Adrenal gland (tissue), 12 donors: ENCODE results near the gene DTD2. TPM values are rescaled to one million over a fixed set of nuclear protein-coding genes. Genes with fewer than 3 reads are reported as not detected.
"Not testable (repeated sequence)": the region's sequence is repeated elsewhere in the genome, so short reads cannot be mapped to it uniquely, and the experiment has no call there.

Experiments
- DNase-seq, 7 donors: peaks; one replicate each; pipeline ENCODE4 v3.0.0-alpha.2; 2019 to 2020
- H3K27ac ChIP-seq, 5 donors: fragments of 200-600 bp; sonication (generic) in 4 of 5; 1 replicate in 3 of 5; 2 replicates in 2 of 5; pipeline versions ENCODE4 v1.5.1 to v1.8.0; 2016 to 2020; ENCODE audit warnings: mild to moderate bottlenecking in 1 of 5
- H3K27me3 ChIP-seq: fragments of 200-600 bp; 2 replicates; pipeline ENCODE4 v1.8.0; 2021
- H3K36me3 ChIP-seq, 2 donors: fragments of 200-600 bp; replicated peaks in 1 of 2; 1 replicate in 1 of 2; 2 replicates in 1 of 2; pipeline versions ENCODE4 v1.5.1 to v1.8.0; 2018 to 2022
- H3K4me1 ChIP-seq, 2 donors: fragments of 200-600 bp; replicated peaks in 1 of 2; 1 replicate in 1 of 2; 2 replicates in 1 of 2; pipeline versions ENCODE4 v1.5.1 to v1.8.0; 2018 to 2021
- H3K4me3 ChIP-seq, 4 donors: fragments of 200-600 bp; sonication (generic) in 3 of 4; one replicate each; pipeline ENCODE4 v1.5.1; 2016 to 2018
- H3K9me3 ChIP-seq, 3 donors: fragments of 200-600 bp; sonication (generic) in 1 of 3; replicated peaks in 1 of 3; 1 replicate in 2 of 3; 2 replicates in 1 of 3; pipeline versions ENCODE4 v1.5.1 to v1.8.0; 2016 to 2021
- CTCF ChIP-seq, 6 experiments: fragments of 450-650 bp in 4 of 6; fragments of 200-600 bp in 2 of 6; sonication (generic) in 1 of 6; IDR thresholded peaks; 1 replicate in 5 of 6; 2 replicates in 1 of 6; pipeline versions ENCODE4 v1.5.1 to v1.8.0; 2016 to 2021; ENCODE audit warnings: antibody characterized with exemption in 6 of 6, mild to moderate bottlenecking in 2 of 6, moderate library complexity in 1 of 6
- POLR2A ChIP-seq, 2 donors: fragments of 450-650 bp; IDR thresholded peaks; one replicate each; pipeline ENCODE4 v1.6.1; 2017; ENCODE audit warnings: antibody characterized with exemption in 2 of 2, mild to moderate bottlenecking in 2 of 2, moderate library complexity in 1 of 2
- WGBS, 4 donors: extraction: QIAGEN DNeasy Blood & Tissue Kit in 2 of 4; methylation state at CpG; one replicate each; pipeline versions ENCODE4 v1.1.5 to v1.1.7; 2013 to 2017; 5-methylcytosine and 5-hydroxymethylcytosine counted together
- intact Hi-C, 2 donors: fragments of 100-400 bp; cut with DNase I; formaldehyde crosslinking; loops; one replicate each; pipeline versions ENCODE4 v1.14.1 to v1.15.0; 2022 to 2023
- polyA plus RNA-seq, 3 donors: library from polyadenylated mRNA; stranded (reverse); fragments of 200-250 nt in 2 of 3; fragments of 350-450 nt in 1 of 3; fragmentation: Illumina TruSeq in 1 of 3; extraction: RNeasy Lipid Tissue Mini Kit (QIAGEN cat#74804) in 1 of 3; gene quantifications; one replicate each; pipeline ENCODE4 v1.2.3, GENCODE V29; 2013 to 2014
- total RNA-seq, 9 donors: library from RNA; depleted of rRNA in 4 of 9; stranded (reverse); fragments of >200 nt in 4 of 9; fragments of 120-200 nt in 1 of 9; fragmentation: NEBNext Ultra II Directional in 1 of 9; extraction: Animal tissue kit (Norgen Biotek cat#: 25700) in 1 of 9; gene quantifications; one replicate each; pipeline versions ENCODE4 v1.1.0 to v1.2.4, GENCODE V29; 2013 to 2023
- donor health status: healthy with polysubstance abuse.
- donor health status: Bipolar disorder and iron deficiency.
- donor health status: DM: yes; HTN: yes; CAD: no.
- donor health status: DM: no; HTN: no; CAD: no.
- donor health status: DM: no; HTN: no; CAD: no.
- donor health status: DM: yes; HTN: yes; CAD: no.

DTD2 gene
- total and polyA plus RNA-seq, 12 donors = 6.0 to 50.1 (median 25.0) TPM

GRCh38 chr14:31442284-31442683 lies 15.0 kb downstream of the DTD2 start:
- WGBS, 4 donors = 77 to 88% (median 86%) methylated on average over 6 of the region's 6 CpGs
- peaks cover 14% of the 10 kb centered on the region in 2 donors for H3K4me1 ChIP-seq
- TF ChIP-seq CTCF (IDR thresholded peaks at IDR 0.05) (no peak), POLR2A (IDR thresholded peaks at IDR 0.05) (no peak)
- no peak overlapping the region for H3K4me3 ChIP-seq
- no peaks in the 10 kb centered on the region for H3K9me3 ChIP-seq
- H3K27me3 ChIP-seq = no peaks in the 10 kb centered on the region
- no peak for DNase-seq
- peak overlapping the region in 4 of 5 donors; percentile 22 to 77 (median 68) for H3K27ac ChIP-seq
- intact Hi-C loops = no loop called here
- H3K36me3 ChIP-seq = peaks cover 0 to 8% of the 10 kb centered on the region in 2 donors

- TF ChIP-seq CTCF (IDR thresholded peaks at IDR 0.05) (no peak), POLR2A (IDR thresholded peaks at IDR 0.05) (peak in 1 of 2 donors; percentile 31)
- 67 to 82% (median 76%) methylated on average over 7 of the region's 7 CpGs for WGBS, 4 donors
- no peak for DNase-seq
- Histone ChIP-seq H3K27ac (peak overlapping the region; percentile 22 to 77 (median 66)), H3K36me3 (no peaks in the 10 kb centered on the region), H3K4me1 (peaks cover 14% of the 10 kb centered on the region in 2 donors), H3K9me3 (no peaks in the 10 kb centered on the region), H3K4me3 (no peak overlapping the region), H3K27me3 (no peaks in the 10 kb centered on the region)
- intact Hi-C loops = no loop called here
These were observed 15.8 kb downstream of the DTD2 start for GRCh38 chr14:31441273-31442111.

GRCh38 chr14:31440280-31440679 lies 17.0 kb downstream of the DTD2 start:
- H3K4me3 ChIP-seq = no peak overlapping the region
- peaks cover 14 to 22% of the 10 kb centered on the region in 2 donors for H3K4me1 ChIP-seq
- DNase-seq = no peak
- H3K36me3 ChIP-seq = no peaks in the 10 kb centered on the region
- TF ChIP-seq POLR2A (IDR thresholded peaks at IDR 0.05) (no peak), CTCF (IDR thresholded peaks at IDR 0.05) (no peak)
- H3K27me3 ChIP-seq = no peaks in the 10 kb centered on the region
- H3K9me3 ChIP-seq = no peaks in the 10 kb centered on the region
- intact Hi-C loops = no loop called here
- no peak overlapping the region for H3K27ac ChIP-seq

- no peaks in the 10 kb centered on the region for H3K27me3 ChIP-seq
- DNase-seq = no peak
These were observed 17.7 kb downstream of the DTD2 start for GRCh38 chr14:31439561-31439960.

GRCh38 chr14:31437045-31437691 lies 20.1 kb downstream of the DTD2 start:
- H3K36me3 ChIP-seq, H3K27me3 ChIP-seq, H3K27ac ChIP-seq, H3K4me3 ChIP-seq, H3K9me3 ChIP-seq, intact Hi-C loops, DNase-seq: not testable (repeated sequence)
- H3K4me1 ChIP-seq = peaks cover 9 to 27% of the 10 kb centered on the region in 2 donors
- WGBS, 4 donors = 88 to 100% (median 95%) methylated on average over 1 to 33 of the region's 45 CpGs

More at GRCh38 chr14:31439561-31439960, 17.7 kb downstream of the DTD2 start:
- no peak overlapping the region for H3K27ac ChIP-seq
- TF ChIP-seq CTCF (IDR thresholded peaks at IDR 0.05) = no peak
- no peak for TF ChIP-seq POLR2A (IDR thresholded peaks at IDR 0.05)
- intact Hi-C loops = no loop called here
- no peaks in the 10 kb centered on the region for H3K36me3 ChIP-seq
- H3K4me3 ChIP-seq = no peak overlapping the region
- no peaks in the 10 kb centered on the region for H3K9me3 ChIP-seq
- H3K4me1 ChIP-seq = peaks cover 14 to 29% of the 10 kb centered on the region in 2 donors
- WGBS, 4 donors = 87 to 94% (median 91%) methylated on average over 2 of the region's 2 CpGs
